H1 (cell line): Measurements from ENCODE around the gene SPTB. TPM values are rescaled to one million over a fixed set of nuclear protein-coding genes. Genes with fewer than 3 reads are reported as not detected.
A peak's percentile ranks its signal among the peaks of the same experiment; 100 is the strongest.

Source experiments
- CTCF ChIA-PET: fragments of 300-600 bp; sonication (Branson Sonifier 250); formaldehyde crosslinking; loops from one replicate; lab custom pipeline; 2021; ENCODE audit not compliant: partially characterized antibody; lab: Charles Lee
- POLR2A ChIA-PET: fragments of 300-600 bp; sonication (Branson Sonifier 250); formaldehyde crosslinking; loops from one replicate; lab custom pipeline; 2021; ENCODE audit warnings: inconsistent platforms; ENCODE audit not compliant: partially characterized antibody; lab: Charles Lee
- DNase-seq, 2 experiments: peaks; one replicate each; pipeline versions ENCODE4 v3.0.0 to v3.0.0-alpha.2; 2010 to 2022; ENCODE audit warnings: low spot score in 2 of 2, low read depth in 1 of 2, mixed read lengths in 1 of 2
- FAIRE-seq: peaks from 2 replicates; lab custom pipeline; 2011; peaks lifted over from hg19 to GRCh38; lab: Jason Lieb, UNC
- H2AFZ ChIP-seq: 2 replicates; pipeline ENCODE4 v1.8.1; 2012; ENCODE audit warnings: low read length, inconsistent platforms
- H2AK5ac ChIP-seq: 2 replicates; pipeline ENCODE4 v1.6.1; 2013; ENCODE audit warnings: low read depth, low read length
- H2BK120ac ChIP-seq: replicated peaks from 2 replicates; pipeline ENCODE3; 2013; ENCODE audit warnings: low read depth, low read length, inconsistent platforms
- H2BK12ac ChIP-seq: 2 replicates; pipeline ENCODE4 v1.6.1; 2013; ENCODE audit warnings: low read depth, low read length
- H2BK15ac ChIP-seq: 2 replicates; pipeline ENCODE4 v1.6.1; 2013; ENCODE audit warnings: low read length
- H2BK20ac ChIP-seq: 2 replicates; pipeline ENCODE4 v1.6.1; 2013; ENCODE audit warnings: low read length
- H2BK5ac ChIP-seq: 2 replicates; pipeline ENCODE4 v1.6.1; 2013; ENCODE audit warnings: low read depth, low read length
- H3K14ac ChIP-seq: 2 replicates; pipeline ENCODE4 v1.6.1; 2013; ENCODE audit warnings: inconsistent platforms; ENCODE audit not compliant: insufficient read length
- H3K18ac ChIP-seq: 2 replicates; pipeline ENCODE4 v1.6.1; 2013; ENCODE audit warnings: low read length; ENCODE audit errors: extremely low read depth
- H3K23ac ChIP-seq: 2 replicates; pipeline ENCODE4 v1.6.1; 2013; ENCODE audit warnings: inconsistent platforms; ENCODE audit not compliant: insufficient read length
- H3K23me2 ChIP-seq: 2 replicates; pipeline ENCODE4 v1.6.1; 2013; ENCODE audit warnings: low read depth, low read length
- H3K27ac ChIP-seq: 2 replicates; pipeline ENCODE4 v1.6.1; 2011; ENCODE audit warnings: low read depth, low read length, inconsistent platforms
- H3K27me3 ChIP-seq, 4 experiments: replicated peaks in 1 of 4; 1 replicate in 1 of 4; 2 replicates in 3 of 4; pipeline versions ENCODE4 v1.6.1 to v1.8.1; 2011 to 2013; ENCODE audit warnings: low read length in 3 of 4, mild to moderate bottlenecking in 3 of 4, inconsistent platforms in 2 of 4, mixed read lengths in 2 of 4, moderate library complexity in 1 of 4; ENCODE audit not compliant: control insufficient read depth in 3 of 4, insufficient read depth in 3 of 4; ENCODE audit errors: extremely low read depth in 1 of 4
- H3K36me3 ChIP-seq, 4 experiments: 2 replicates each; pipeline versions ENCODE4 v1.6.1 to v1.8.1; 2011 to 2013; ENCODE audit warnings: mild to moderate bottlenecking in 4 of 4, low read length in 3 of 4, moderate library complexity in 2 of 4, control low read depth in 1 of 4, inconsistent platforms in 1 of 4; ENCODE audit not compliant: insufficient read depth in 4 of 4, control insufficient read depth in 2 of 4
- H3K4ac ChIP-seq: replicated peaks from 2 replicates; pipeline ENCODE3; 2013; ENCODE audit warnings: low read length, low read depth, mixed read lengths, inconsistent platforms; ENCODE audit not compliant: insufficient read length
- H3K4me1 ChIP-seq, 4 experiments: replicated peaks in 1 of 4; 1 replicate in 1 of 4; 2 replicates in 3 of 4; pipeline versions ENCODE4 v1.6.1 to v1.8.1; 2011 to 2013; ENCODE audit warnings: low read length in 3 of 4, inconsistent platforms in 2 of 4, mixed read lengths in 1 of 4; ENCODE audit not compliant: insufficient read depth in 4 of 4, control insufficient read depth in 3 of 4
- H3K4me2 ChIP-seq, 2 experiments: 2 replicates each; pipeline versions ENCODE4 v1.6.1 to v1.8.1; 2011 to 2013; ENCODE audit warnings: low read depth in 2 of 2, low read length in 2 of 2, control low read depth in 1 of 2, inconsistent platforms in 1 of 2, mild to moderate bottlenecking in 1 of 2; ENCODE audit not compliant: insufficient read depth in 1 of 2
- H3K4me3 ChIP-seq, 4 experiments: fragments of 200-600, 300-600 bp in 1 of 4; sonication (generic), shearing (Covaris generic), sonication (Bioruptor Twin) in 1 of 4; 2 replicates each; pipeline versions ENCODE4 v1.5.1 to v1.8.1; 2011 to 2016; ENCODE audit warnings: low read length in 4 of 4, low read depth in 3 of 4, control low read depth in 2 of 4, inconsistent platforms in 2 of 4, mild to moderate bottlenecking in 2 of 4, mixed read lengths in 1 of 4, moderate library complexity in 1 of 4; ENCODE audit not compliant: insufficient read depth in 2 of 4; ENCODE audit errors: extremely low read depth in 1 of 4
- H3K56ac ChIP-seq: replicated peaks from 2 replicates; pipeline ENCODE3; 2013; ENCODE audit warnings: low read depth, mild to moderate bottlenecking, mixed read lengths, low read length, inconsistent platforms; ENCODE audit not compliant: insufficient read length
- H3K79me1 ChIP-seq: 2 replicates; pipeline ENCODE4 v1.6.1; 2013; ENCODE audit warnings: low read depth, low read length, control low read depth
- H3K79me2 ChIP-seq, 2 experiments: 2 replicates each; pipeline versions ENCODE4 v1.6.1 to v1.8.1; 2012 to 2013; ENCODE audit warnings: low read length in 2 of 2, mild to moderate bottlenecking in 2 of 2, inconsistent platforms in 1 of 2; ENCODE audit not compliant: insufficient read depth in 2 of 2, control insufficient read depth in 1 of 2
- H3K9ac ChIP-seq, 4 experiments: replicated peaks in 1 of 4; 1 replicate in 1 of 4; 2 replicates in 3 of 4; pipeline versions ENCODE4 v1.6.1 to v1.8.1; 2011 to 2013; ENCODE audit warnings: low read depth in 3 of 4, low read length in 3 of 4, control low read depth in 2 of 4, mild to moderate bottlenecking in 2 of 4, moderate library complexity in 2 of 4, inconsistent platforms in 1 of 4; ENCODE audit errors: extremely low read depth in 1 of 4
- H3K9me3 ChIP-seq, 2 experiments: 2 replicates each; pipeline versions ENCODE4 v1.6.1 to v1.8.1; 2012 to 2013; ENCODE audit warnings: mild to moderate bottlenecking in 2 of 2, moderate library complexity in 2 of 2, control low read depth in 1 of 2, inconsistent platforms in 1 of 2, low read depth in 1 of 2, low read length in 1 of 2, mixed read lengths in 1 of 2; ENCODE audit not compliant: insufficient read depth in 2 of 2
- H4K20me1 ChIP-seq, 2 experiments: replicated peaks in 1 of 2; 2 replicates each; pipeline versions ENCODE3 to v1.8.1; 2011 to 2013; ENCODE audit warnings: inconsistent platforms in 2 of 2, low read length in 2 of 2, mild to moderate bottlenecking in 1 of 2; ENCODE audit not compliant: insufficient read depth in 2 of 2, control insufficient read depth in 1 of 2
- H4K5ac ChIP-seq: 2 replicates; pipeline ENCODE4 v1.6.1; 2013; ENCODE audit warnings: low read length, low read depth, mixed read lengths, inconsistent platforms; ENCODE audit not compliant: insufficient read length
- H4K8ac ChIP-seq: 2 replicates; pipeline ENCODE4 v1.8.0; 2013; ENCODE audit warnings: mild to moderate bottlenecking, moderate library complexity, low read length, inconsistent platforms; ENCODE audit not compliant: insufficient read depth; ENCODE audit errors: extremely low read depth
- H4K91ac ChIP-seq: replicated peaks from 2 replicates; pipeline ENCODE3; 2013; ENCODE audit warnings: low read length, mixed read lengths, inconsistent platforms; ENCODE audit not compliant: insufficient read length
- ATF2 ChIP-seq: IDR thresholded peaks from 2 replicates; pipeline ENCODE4 v1.6.1; 2012; ENCODE audit warnings: low read length, inconsistent platforms
- CTBP2 ChIP-seq: IDR thresholded peaks from 2 replicates; pipeline ENCODE4 v1.7.0; 2011; ENCODE audit warnings: borderline replicate concordance, mild to moderate bottlenecking, moderate library complexity, mixed read lengths, low read length; ENCODE audit not compliant: insufficient read depth, insufficient read length
- MAFK ChIP-seq: IDR thresholded peaks from 2 replicates; pipeline ENCODE4 v1.6.1; 2012; ENCODE audit warnings: low read depth, mild to moderate bottlenecking, improper control_type of control experiment, low read length
- YY1 ChIP-seq: IDR thresholded peaks from 2 replicates; pipeline ENCODE4 v1.6.1; 2011; ENCODE audit warnings: low read depth, mild to moderate bottlenecking, low read length
- WGBS, 2 experiments: shearing (Covaris generic) in 1 of 2; methylation state at CpG; one replicate each; pipeline versions ENCODE4 v1.1.6 to v1.1.7; 2013 to 2015; ENCODE audit warnings: low lambda C conversion rate in 2 of 2, mixed read lengths in 2 of 2, inconsistent platforms in 1 of 2, low coverage in 1 of 2, missing lambda C conversion rate in 1 of 2; ENCODE audit not compliant: insufficient replicate concordance in 2 of 2, insufficient coverage in 1 of 2, insufficient read length in 1 of 2; ENCODE audit errors: extremely low coverage in 1 of 2, missing lambda C conversion rate in 1 of 2; 5-methylcytosine and 5-hydroxymethylcytosine counted together
- polyA plus RNA-seq, 7 experiments: library from polyadenylated mRNA; depleted of rRNA in 3 of 7; stranded (reverse) in 5 of 7; unstranded in 2 of 7; fragments of >200 nt in 5 of 7; fragments of 200-250 nt in 2 of 7; gene quantifications; 1 replicate in 5 of 7; 2 replicates in 1 of 7; 4 replicates in 1 of 7; pipeline versions ENCODE4 v1.2.1 to v1.2.3, GENCODE V29; 2011 to 2013; ENCODE audit warnings: missing spikeins in 2 of 7, mixed read lengths in 2 of 7
- total RNA-seq: library from RNA; stranded (reverse); fragmentation: NEBNext Ultra II Directional; extraction: Animal tissue kit (Norgen Biotek cat#: 25700); gene quantifications from 2 replicates; pipeline ENCODE4 v1.2.1, GENCODE V29; 2021

The SPTB gene
- total and polyA plus RNA-seq, 2 of the 8 experiments (the other 6 are each of a cell fraction or from before 2014, with no cell fraction given): 0.30 to 2.4 TPM

GRCh38 chr14:64706119-64706592 lies 173.6 kb downstream of the SPTB start:
- 0 out of 2 replicates have a peak overlapping the region, but pooled peaks have one; percentile 0 for H2BK12ac ChIP-seq
- H3K4me3 ChIP-seq: peak overlapping the region; percentile 66 to 89 (median 79); a peak in 7 of 8 replicates
- whole genome bisulfite sequencing, 2 experiments: 31% methylated on average over 4 of the region's 4 CpGs; no CpG with 5 or more reads in 1 of the 2 experiments
- 0 out of 2 replicates have a peak overlapping the region, but pooled peaks have one; percentile 73 for H2BK15ac ChIP-seq
- CTCF ChIA-PET: interaction anchor here (0.6 to 9.3 kb wide), 11 partner anchors 9 to 107 kb away, joined by 3 to 74 read pairs (median 5); no protein-coding TSS in a partner anchor
- peaks cover 0 to 6% (median 0%) of the 10 kb centered on the region in 4 experiments; a peak in 1 of 8 replicates for H3K36me3 ChIP-seq
- peaks cover 21% of the 10 kb centered on the region for H3K23me2 ChIP-seq
- peak overlapping the region; percentile 76 for H3K18ac ChIP-seq
- H2AFZ ChIP-seq: no peak overlapping the region
- peak overlapping the region; percentile 25 for H2BK120ac ChIP-seq
- no peak for FAIRE-seq
- no peak overlapping the region for H3K23ac ChIP-seq
- H3K4me2 ChIP-seq: peak overlapping the region; percentile 94 to 96
- H2AK5ac ChIP-seq: peak overlapping the region; percentile 1; the same call in 1 of the 2 replicates
- no peak overlapping the region for H3K14ac ChIP-seq
- no peak overlapping the region for H2BK5ac ChIP-seq
- H3K4ac ChIP-seq: no peak overlapping the region
- no peaks in the 10 kb centered on the region for H3K27me3 ChIP-seq
- H4K91ac ChIP-seq: no peak overlapping the region
- no peak for TF ChIP-seq YY1
- TF ChIP-seq MAFK: no peak
- no peak for TF ChIP-seq ATF2
- TF ChIP-seq CTBP2: no peak
- H2BK20ac ChIP-seq: no peak overlapping the region
- H3K56ac ChIP-seq: no peak overlapping the region
- H3K27ac ChIP-seq: no peak overlapping the region
- no peak for DNase-seq
- peaks cover 17% of the 10 kb centered on the region; the same call in 1 of the 2 replicates for H3K79me1 ChIP-seq
- H3K4me1 ChIP-seq: peaks cover 27 to 54% (median 41%) of the 10 kb centered on the region in 4 experiments
- H3K9ac ChIP-seq: no peak overlapping the region
- H3K9me3 ChIP-seq: no peaks in the 10 kb centered on the region
- no peak overlapping the region for H4K5ac ChIP-seq
- POLR2A ChIA-PET: interaction anchor here (1.1 to 7.8 kb wide), 5 partner anchors 10 to 202 kb away, joined by 3 to 102 read pairs (median 3); partner anchors contain the start of gene ZBTB1
- peaks cover 22 to 63% of the 10 kb centered on the region in 2 experiments for H3K79me2 ChIP-seq
- peaks cover 9 to 14% of the 10 kb centered on the region in 2 experiments for H4K20me1 ChIP-seq
- no peak overlapping the region for H4K8ac ChIP-seq
